Endodermal cell (in vitro differentiated cells): ENCODE measurements around the gene CHSY1. TPM values are rescaled to one million over a fixed set of nuclear protein-coding genes. Genes with fewer than 3 reads are reported as not detected.
A peak's percentile ranks its signal among the peaks of the same experiment; 100 is the strongest.

Experiments used
- DNase-seq: peaks from one replicate; pipeline ENCODE4 v3.0.0-alpha.2; 2017
- H3K27ac ChIP-seq: 2 replicates; pipeline ENCODE4 v1.5.1; 2013; ENCODE audit warnings: mild to moderate bottlenecking, low read depth, low read length, moderate library complexity
- H3K27me3 ChIP-seq: 2 replicates; pipeline ENCODE4 v1.6.1; 2013; ENCODE audit warnings: mild to moderate bottlenecking, low read length, moderate library complexity; ENCODE audit not compliant: insufficient read depth, control insufficient read depth, poor library complexity, severe bottlenecking
- H3K36me3 ChIP-seq: 2 replicates; pipeline ENCODE4 v1.7.0; 2013; ENCODE audit warnings: mild to moderate bottlenecking, low read length, moderate library complexity; ENCODE audit not compliant: control insufficient read depth, insufficient read depth
- H3K4me1 ChIP-seq: one replicate; pipeline ENCODE4 v1.7.0; 2013; ENCODE audit warnings: low read length; ENCODE audit not compliant: control insufficient read depth, insufficient read depth
- H3K4me3 ChIP-seq: 2 replicates; pipeline ENCODE4 v1.5.1; 2013; ENCODE audit warnings: mild to moderate bottlenecking, low read length, moderate library complexity
- H3K9ac ChIP-seq: 2 replicates; pipeline ENCODE4 v1.6.1; 2013; ENCODE audit warnings: mild to moderate bottlenecking, low read length, moderate library complexity; ENCODE audit not compliant: poor library complexity, severe bottlenecking; ENCODE audit errors: extremely low read depth
- H3K9me3 ChIP-seq: 2 replicates; pipeline ENCODE4 v1.6.1; 2013; ENCODE audit warnings: mild to moderate bottlenecking, low read length, moderate library complexity; ENCODE audit not compliant: control insufficient read depth
- H3K27ac Mint-ChIP-seq: 2 replicates; pipeline ENCODE4 v1.8.0; 2020; ENCODE audit warnings: mixed read lengths
- H3K27me3 Mint-ChIP-seq: 2 replicates; pipeline ENCODE4 v1.8.0; 2021; ENCODE audit warnings: mild to moderate bottlenecking, mixed read lengths; ENCODE audit not compliant: insufficient read depth
- H3K36me3 Mint-ChIP-seq: 2 replicates; pipeline ENCODE4 v1.8.0; 2020; ENCODE audit warnings: low read depth, mixed read lengths
- H3K4me1 Mint-ChIP-seq: 2 replicates; pipeline ENCODE4 v1.8.0; 2020; ENCODE audit warnings: mixed read lengths
- H3K4me3 Mint-ChIP-seq: 2 replicates; pipeline ENCODE4 v1.8.0; 2020; ENCODE audit warnings: mild to moderate bottlenecking, moderate library complexity, mixed read lengths
- H3K9me3 Mint-ChIP-seq: 2 replicates; pipeline ENCODE4 v1.8.0; 2020; ENCODE audit warnings: mild to moderate bottlenecking, mixed read lengths
- CTCF ChIP-seq: fragments of 200-600 bp; sonication (generic); conservative IDR thresholded peaks from 2 replicates; pipeline ENCODE4 v1.5.0; 2021; ENCODE audit warnings: antibody characterized with exemption, mild to moderate bottlenecking
- WGBS, 2 experiments: methylation state at CpG; one replicate each; pipeline versions ENCODE4 v1.1.5 to v1.1.7; 2013; ENCODE audit warnings: missing lambda C conversion rate in 2 of 2, mixed read lengths in 1 of 2; ENCODE audit not compliant: insufficient coverage in 1 of 2, insufficient read length in 1 of 2; 5-methylcytosine and 5-hydroxymethylcytosine counted together
- total RNA-seq, 2 donors: library from RNA; stranded (reverse); fragmentation: NEBNext Ultra II Directional in 1 of 2; extraction: Animal tissue kit (Norgen Biotek cat#: 25700) in 1 of 2; gene quantifications; 2 replicates in 1 of 2; 3 replicates in 1 of 2; pipeline ENCODE4 v1.2.1, GENCODE V29; 2021

The CHSY1 gene
- total RNA-seq, 2 donors from 2014 or later: 33.3 to 39.9 TPM

- no peaks in the 10 kb centered on the region for H3K36me3 ChIP-seq
- H3K9ac ChIP-seq: no peak overlapping the region
- Mint-ChIP-seq H3K27ac (no peak overlapping the region), H3K4me3 (no peak overlapping the region), H3K4me1 (peaks cover 8% of the 10 kb centered on the region), H3K36me3 (no peaks in the 10 kb centered on the region), H3K27me3 (no peaks in the 10 kb centered on the region), H3K9me3 (no peaks in the 10 kb centered on the region)
- no peaks in the 10 kb centered on the region for H3K27me3 ChIP-seq
- no peaks in the 10 kb centered on the region for H3K9me3 ChIP-seq
- peak; percentile 81 for TF ChIP-seq CTCF
- no peak overlapping the region for H3K27ac ChIP-seq
- DNase-seq: peak; percentile 83
- no peak overlapping the region for H3K4me3 ChIP-seq
- no peaks in the 10 kb centered on the region for H3K4me1 ChIP-seq
- 90 to 93% methylated on average over 3 to 10 of the region's 10 CpGs for WGBS, 2 experiments
Measured at GRCh38 chr15:101152914-101153313, 98.9 kb downstream of the CHSY1 start.

GRCh38 chr15:101151288-101151687 is 100.6 kb downstream of the CHSY1 start:
- H3K4me3 Mint-ChIP-seq: no peak overlapping the region
- no peak for TF ChIP-seq CTCF
- H3K36me3 ChIP-seq: no peaks in the 10 kb centered on the region
- no peak overlapping the region for H3K4me3 ChIP-seq
- no peaks in the 10 kb centered on the region for H3K27me3 ChIP-seq
- no peaks in the 10 kb centered on the region for H3K4me1 ChIP-seq
- H3K4me1 Mint-ChIP-seq: peaks cover 8% of the 10 kb centered on the region
- no peaks in the 10 kb centered on the region for H3K27me3 Mint-ChIP-seq
- no peak for DNase-seq
- no peaks in the 10 kb centered on the region for H3K9me3 Mint-ChIP-seq
- H3K36me3 Mint-ChIP-seq: no peaks in the 10 kb centered on the region
- H3K27ac ChIP-seq: no peak overlapping the region
- WGBS, 2 experiments: 95 to 99% methylated on average over 8 of the region's 8 CpGs
- H3K27ac Mint-ChIP-seq: no peak overlapping the region
- H3K9ac ChIP-seq: no peak overlapping the region
- H3K9me3 ChIP-seq: no peaks in the 10 kb centered on the region

- no peak overlapping the region for H3K4me3 ChIP-seq
- no peaks in the 10 kb centered on the region for H3K9me3 ChIP-seq
- H3K27me3 Mint-ChIP-seq: no peaks in the 10 kb centered on the region
- H3K27me3 ChIP-seq: no peaks in the 10 kb centered on the region
- H3K4me3 Mint-ChIP-seq: no peak overlapping the region
- peaks cover 8% of the 10 kb centered on the region for H3K4me1 Mint-ChIP-seq
- no peaks in the 10 kb centered on the region for H3K36me3 ChIP-seq
- WGBS, 2 experiments: 88 to 94% methylated on average over 5 to 7 of the region's 7 CpGs
- H3K27ac Mint-ChIP-seq: no peak overlapping the region
- no peak overlapping the region for H3K27ac ChIP-seq
- H3K9ac ChIP-seq: no peak overlapping the region
- DNase-seq: no peak
- TF ChIP-seq CTCF: no peak
- no peaks in the 10 kb centered on the region for H3K9me3 Mint-ChIP-seq
- H3K36me3 Mint-ChIP-seq: no peaks in the 10 kb centered on the region
- no peaks in the 10 kb centered on the region for H3K4me1 ChIP-seq
Measured at GRCh38 chr15:101150723-101151040, 101.2 kb downstream of the CHSY1 start.
